K562 (cell line): ENCODE results near the gene ZG16B. TPM values are rescaled to one million over a fixed set of nuclear protein-coding genes. Genes with fewer than 3 reads are reported as not detected.
A peak's percentile ranks its signal among the peaks of the same experiment; 100 is the strongest.

Experiments used
- ATAC-seq: fragments of 200-7000 bp; cut with Tn5 transposase; 3 replicates; pipeline ENCODE4 v1.9.1; 2020; ENCODE audit warnings: moderate library complexity
- BruUV-seq: library from RNA; stranded (reverse); fragments of 400-500 nt; replicated peaks from 2 replicates; lab custom pipeline; 2021; lab: Mats Ljungman, UMichigan
- CTCF ChIA-PET: fragments of 300-600 bp; formaldehyde crosslinking; extraction: SDS; loops from one replicate; lab custom pipeline; 2021; ENCODE audit warnings: low intra/inter-chr PET ratio; lab: Yijun Ruan, JAX
- POLR2A ChIA-PET: fragments of 300-600, 350-650 bp; sonication (Branson Sonifier 250); formaldehyde crosslinking; extraction: SDS; loops from one replicate; lab custom pipeline; 2021; ENCODE audit warnings: antibody characterized with exemption, inconsistent platforms; lab: Yijun Ruan, JAX
- DNase-seq, 4 experiments: peaks; one replicate each; pipeline versions ENCODE4 v3.0.0 to v3.0.0-alpha.2; 2011 to 2018; ENCODE audit warnings: low spot score in 3 of 4, mixed read lengths in 3 of 4; ENCODE audit errors: extremely low read depth in 1 of 4
- FAIRE-seq: peaks from 2 replicates; lab custom pipeline; 2011; peaks lifted over from hg19 to GRCh38; lab: Jason Lieb, UNC
- H2AFZ ChIP-seq: 2 replicates; pipeline ENCODE4 v1.6.0; 2011; ENCODE audit warnings: low read depth, low read length, control low read depth, inconsistent platforms
- H3K27ac ChIP-seq: fragments of 200-600 bp; 3 replicates; pipeline ENCODE4 v1.8.0; 2011; ENCODE audit warnings: low read depth, mild to moderate bottlenecking, control low read depth, inconsistent platforms, low read length, moderate library complexity, mixed read lengths; ENCODE audit errors: extremely low read depth
- H3K27me3 ChIP-seq, 2 experiments: fragments of 300-600 bp in 1 of 2; 2 replicates in 1 of 2; 3 replicates in 1 of 2; pipeline versions ENCODE4 v1.6.0 to v1.8.0; 2011; ENCODE audit warnings: inconsistent platforms in 2 of 2, low read length in 2 of 2, mild to moderate bottlenecking in 1 of 2, mixed read lengths in 1 of 2, moderate library complexity in 1 of 2; ENCODE audit not compliant: control insufficient read depth in 2 of 2, insufficient read depth in 2 of 2
- H3K36me3 ChIP-seq: fragments of 300-600 bp; 3 replicates; pipeline ENCODE4 v1.8.0; 2011; ENCODE audit warnings: mild to moderate bottlenecking, low read length, inconsistent platforms; ENCODE audit not compliant: control insufficient read depth, insufficient read depth
- H3K4me1 ChIP-seq, 2 experiments: fragments of 200-600 bp in 1 of 2; replicated peaks in 1 of 2; 2 replicates in 1 of 2; 3 replicates in 1 of 2; pipeline versions ENCODE4 v1.5.1 to v1.8.0; 2011; ENCODE audit warnings: inconsistent platforms in 2 of 2, low read length in 2 of 2, mild to moderate bottlenecking in 1 of 2, mixed read lengths in 1 of 2, moderate library complexity in 1 of 2; ENCODE audit not compliant: control insufficient read depth in 2 of 2, insufficient read depth in 2 of 2
- H3K4me2 ChIP-seq: 2 replicates; pipeline ENCODE4 v1.6.1; 2011; ENCODE audit warnings: low read length, control low read depth, inconsistent platforms, mixed read lengths; ENCODE audit not compliant: insufficient read depth
- H3K4me3 ChIP-seq: fragments of 200-600 bp; sonication (generic), shearing (Covaris generic); 2 replicates; pipeline ENCODE4 v1.5.1; 2016; ENCODE audit warnings: control low read depth, inconsistent platforms
- H3K79me2 ChIP-seq: fragments of 200-600 bp; 3 replicates; pipeline ENCODE4 v1.8.0; 2011; ENCODE audit warnings: low read length, inconsistent platforms; ENCODE audit not compliant: control insufficient read depth, insufficient read depth
- H3K9ac ChIP-seq, 2 experiments: 2 replicates each; pipeline versions ENCODE4 v1.6.0 to v1.6.1; 2011; ENCODE audit warnings: low read depth in 2 of 2, low read length in 2 of 2, control low read depth in 1 of 2, inconsistent platforms in 1 of 2, mild to moderate bottlenecking in 1 of 2, mixed read lengths in 1 of 2; ENCODE audit not compliant: insufficient read depth in 1 of 2
- H3K9me1 ChIP-seq: one replicate; pipeline ENCODE4 v1.6.0; 2011; ENCODE audit warnings: inconsistent platforms, mild to moderate bottlenecking, low read length, moderate library complexity; ENCODE audit not compliant: control insufficient read depth, insufficient read depth
- H3K9me3 ChIP-seq: replicated peaks from 2 replicates; pipeline ENCODE4 v1.5.1; 2011; ENCODE audit warnings: low read depth, low read length, inconsistent platforms; ENCODE audit not compliant: control insufficient read depth, insufficient read depth
- H4K20me1 ChIP-seq: replicated peaks from 2 replicates; pipeline ENCODE4 v1.6.1; 2011; ENCODE audit warnings: low read length, inconsistent platforms, mixed read lengths; ENCODE audit not compliant: control insufficient read depth, insufficient read depth
- NRF1 ChIP-seq, 2 experiments: fragments of 450-650 bp; IDR thresholded peaks in 1 of 2; conservative IDR thresholded peaks in 1 of 2; 2 replicates each; pipeline ENCODE4 v1.6.1; 2014; ENCODE audit warnings: mild to moderate bottlenecking in 2 of 2
- POLR2B ChIP-seq: fragments of 450-650 bp; IDR thresholded peaks from 2 replicates; pipeline ENCODE4 v1.6.1; 2018; ENCODE audit warnings: low read depth; ENCODE audit not compliant: partially characterized antibody
- POLR2G ChIP-seq: fragments of 200-400 bp; formaldehyde crosslinking; IDR thresholded peaks from 2 replicates; pipeline ENCODE4 v1.6.1; 2017; ENCODE audit warnings: low read depth, mild to moderate bottlenecking, antibody characterized with exemption, low read length, moderate library complexity
- SAP30 ChIP-seq: fragments of 200-600 bp; sonication (generic); IDR thresholded peaks from 2 replicates; pipeline ENCODE4 v1.6.1; 2012; ENCODE audit warnings: borderline replicate concordance, low read depth, mild to moderate bottlenecking, moderate library complexity, low read length, control low read depth, inconsistent platforms; ENCODE audit not compliant: insufficient read depth, poor library complexity, severe bottlenecking
- WGBS: fragments of 100-300 bp; shearing (Covaris generic); methylation state at CpG from one replicate; pipeline ENCODE4 v1.1.6; 2016; ENCODE audit warnings: low coverage, mixed read lengths; ENCODE audit not compliant: insufficient coverage; ENCODE audit errors: missing lambda C conversion rate; 5-methylcytosine and 5-hydroxymethylcytosine counted together
- in situ Hi-C: fragments of 300-500 bp; cut with MboI; formaldehyde crosslinking; loops from 4 replicates; pipeline ENCODE4 v1.15.0; 2018; ENCODE audit warnings: inconsistent platforms, mixed read lengths
- intact Hi-C: fragments of 100-400 bp; cut with micrococcal nuclease; formaldehyde crosslinking; loops from 2 replicates; pipeline ENCODE4 v1.14.2; 2022
- polyA plus RNA-seq, 8 experiments: library from polyadenylated mRNA; depleted of rRNA in 4 of 8; stranded (reverse) in 5 of 8; unstranded in 3 of 8; fragments of >200 nt; fragmentation: Nextera tagmentation in 2 of 8; fragmentation: Illumina TruSeq in 1 of 8; extraction: Ambion mirVana in 2 of 8; extraction: Trizol in 1 of 8; gene quantifications; 2 replicates each; pipeline versions ENCODE4 v1.2.1 to v1.2.3, GENCODE V29; 2011 to 2014; ENCODE audit warnings: inconsistent platforms in 1 of 8, missing spikeins in 1 of 8
- total RNA-seq, 7 experiments: library from RNA; depleted of rRNA in 6 of 7; stranded (reverse); fragments of >200 nt in 6 of 7; fragmentation: Illumina TruSeq in 2 of 7; extraction: Trizol in 2 of 7; gene quantifications; 2 replicates each; pipeline versions ENCODE4 v1.2.1 to v1.2.3, GENCODE V29; 2011 to 2021; ENCODE audit warnings: low replicate concordance in 1 of 7

ZG16B gene
- total and polyA plus RNA-seq, 9 of the 15 experiments (the other 6 are each of a cell fraction or from before 2014, with no cell fraction given), result 0.25 to 0.43 (median 0.34) TPM; not detected in 5

DNA sequence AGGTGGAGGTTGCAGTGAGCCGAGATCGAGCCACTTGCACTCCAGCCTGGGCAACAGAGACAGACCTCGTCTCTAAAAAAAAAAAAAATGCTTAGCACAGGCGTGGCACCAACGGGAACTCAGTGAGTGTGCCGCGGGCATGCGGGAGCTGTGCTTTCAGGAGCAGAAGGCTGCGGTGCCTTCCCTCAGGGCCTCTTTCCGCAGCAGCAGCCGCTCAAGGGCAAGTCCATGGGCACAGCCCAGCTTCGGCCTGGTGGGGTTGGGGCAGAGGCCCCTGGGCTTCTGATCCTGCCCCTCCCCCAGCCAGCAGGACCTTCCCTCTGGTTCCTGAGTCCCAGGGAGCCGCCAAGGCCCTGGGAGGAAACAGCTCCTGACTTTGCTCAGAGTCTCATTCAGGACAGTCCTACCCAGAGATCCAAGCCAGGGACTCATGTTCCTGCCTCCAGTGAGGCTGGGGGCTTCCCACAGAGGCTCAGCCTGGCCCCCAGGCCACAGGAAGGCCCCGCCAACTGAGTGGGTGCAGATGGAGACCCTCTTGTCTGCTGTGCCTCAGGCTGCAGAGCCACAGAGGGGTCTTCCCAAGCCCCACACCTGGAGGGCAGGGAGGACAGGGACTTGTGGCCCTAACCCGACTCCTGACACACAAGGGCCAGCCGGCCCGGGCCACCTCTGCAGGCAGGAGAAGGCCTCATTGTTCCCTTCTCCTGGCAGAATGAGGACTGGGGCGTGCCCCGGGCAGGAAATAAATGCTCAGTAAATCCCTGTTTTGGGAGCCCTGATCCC lies 3.3 kb upstream of the ZG16B start:
- TF ChIP-seq POLR2B (no peak), NRF1 (conservative IDR thresholded peaks at IDR 0.05 in 1 of 2, IDR thresholded peaks at IDR 0.05 in 1 of 2) (no peak), POLR2G (0 out of 2 replicates have a peak, but pooled peaks have one; percentile 34), SAP30 (no peak)
- TF ChIP-seq, all 486 proteins: peak for 1
- Histone ChIP-seq H3K79me2 (no peaks in the 10 kb centered on the region), H3K27me3 (peaks cover 31 to 63% of the 10 kb centered on the region in 2 experiments), H3K9me3 (no peaks in the 10 kb centered on the region), H3K4me1 (peaks cover 0 to 33% of the 10 kb centered on the region in 2 experiments; a peak in 2 of 5 replicates), H3K9ac (no peak overlapping the region), H2AFZ (no peak overlapping the region), H3K4me3 (no peak overlapping the region), H3K36me3 (no peaks in the 10 kb centered on the region), H3K4me2 (no peak overlapping the region), H3K9me1 (no peaks in the 10 kb centered on the region), H3K27ac (no peak overlapping the region), H4K20me1 (peaks cover 10% of the 10 kb centered on the region)
- ChIA-PET CTCF (no interaction called here), POLR2A (interaction anchor here (0.6 to 2.4 kb wide), 5 partner anchors 12 to 197 kb away, joined by 3 to 8 read pairs (median 3); no protein-coding TSS in a partner anchor)
- no TSS peak for BruUV-seq
- intact Hi-C loops, result no loop called here
- in situ Hi-C loops, result no loop called here
- DNase-seq, result no peak
- WGBS, result 23% methylated on average over 14 of the region's 19 CpGs
- ATAC-seq, result no peak
- FAIRE-seq, result no peak
